ENCODE measurements around the gene POLR3K.

DNA sequence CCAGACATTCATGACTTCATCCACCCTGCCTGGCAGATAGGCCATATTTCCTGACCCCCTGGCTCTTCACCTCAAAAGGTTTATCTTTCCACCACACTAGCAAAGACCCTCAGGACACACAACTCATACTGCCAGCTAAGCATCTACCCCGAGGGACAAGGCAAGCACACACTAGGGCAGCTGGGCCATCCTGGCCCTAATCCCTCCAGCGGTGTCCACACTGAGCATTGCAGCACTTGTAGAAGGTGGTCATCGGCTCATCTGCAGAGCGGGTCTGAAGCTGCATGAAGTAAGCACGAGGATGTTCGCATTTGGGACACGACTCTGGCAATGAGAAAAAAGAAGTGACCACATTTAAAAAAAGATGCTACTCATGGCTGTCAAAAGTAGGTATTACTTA is 6.2 kb downstream of the POLR3K start:
- TF ChIP-seq CTCF (IDR thresholded peaks at IDR 0.05) (no peak), ZFX (IDR thresholded peaks at IDR 0.05; ENCODE audit: borderline replicate concordance) (no peak)

All from 22Rv1 (cell line).